RPMI8226 (cell line): Measurements from ENCODE around the gene ACTN4.

Experiments used
- DNase-seq: peaks from one replicate; pipeline ENCODE4 v3.0.0-alpha.2; 2015

Gene ACTN4

DNA sequence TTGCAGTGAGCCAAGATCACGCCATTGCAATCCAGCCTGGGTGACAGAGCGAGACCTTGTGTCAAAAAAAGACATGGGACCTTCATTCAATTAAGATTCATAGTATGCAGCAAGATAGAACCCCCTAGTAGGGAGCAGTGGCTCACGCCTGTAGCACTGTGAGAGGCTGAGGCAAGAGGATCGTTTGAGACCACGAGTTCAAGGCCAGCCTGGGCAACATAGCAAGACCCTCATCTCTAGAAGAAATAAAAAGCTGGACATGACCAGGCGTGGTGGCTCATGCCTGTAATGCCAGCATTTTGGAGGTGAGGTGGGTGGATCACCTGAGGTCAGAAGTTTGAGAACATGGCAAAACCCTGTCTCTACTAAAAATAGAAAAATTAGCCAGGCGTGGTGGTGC, 133.0 kb downstream of the ACTN4 start:
- no peak for DNase-seq

- DNase-seq: no peak
Observed at GRCh38 chr19:38781058-38781457, 133.6 kb downstream of the ACTN4 start.
